Ishikawa (cell line): ENCODE measurements around the gene RAD1.
A peak's percentile ranks its signal among the peaks of the same experiment; 100 is the strongest.

Source experiments
- CEBPB ChIP-seq: IDR thresholded peaks from 2 replicates; pipeline ENCODE4 v1.6.1; 2012
- CREB1 ChIP-seq: IDR thresholded peaks from 2 replicates; pipeline ENCODE4 v1.6.1; 2012; ENCODE audit warnings: low read depth
- EGR1 ChIP-seq: IDR thresholded peaks from 2 replicates; pipeline ENCODE4 v1.6.1; 2012
- EP300 ChIP-seq: IDR thresholded peaks from 2 replicates; pipeline ENCODE4 v1.6.1; 2012; ENCODE audit warnings: borderline replicate concordance
- FOXM1 ChIP-seq: IDR thresholded peaks from 2 replicates; pipeline ENCODE4 v1.6.1; 2012; ENCODE audit warnings: low read depth, borderline replicate concordance
- MAX ChIP-seq: IDR thresholded peaks from 2 replicates; pipeline ENCODE4 v1.6.1; 2012
- NFIC ChIP-seq: IDR thresholded peaks from 2 replicates; pipeline ENCODE4 v1.6.1; 2012
- RAD21 ChIP-seq: IDR thresholded peaks from 2 replicates; pipeline ENCODE4 v1.6.1; 2012; ENCODE audit warnings: low read depth
- REST ChIP-seq: IDR thresholded peaks from 2 replicates; pipeline ENCODE4 v1.6.1; 2012; ENCODE audit warnings: low read depth, mild to moderate bottlenecking
- TAF1 ChIP-seq: IDR thresholded peaks from 2 replicates; pipeline ENCODE4 v1.6.1; 2012; ENCODE audit warnings: low read depth, mild to moderate bottlenecking
- TCF12 ChIP-seq: IDR thresholded peaks from 2 replicates; pipeline ENCODE4 v1.6.1; 2012; ENCODE audit warnings: low read depth
- TEAD4 ChIP-seq: IDR thresholded peaks from 2 replicates; pipeline ENCODE4 v1.6.1; 2012
- USF1 ChIP-seq: IDR thresholded peaks from 2 replicates; pipeline ENCODE4 v1.6.1; 2012
- YY1 ChIP-seq: IDR thresholded peaks from 2 replicates; pipeline ENCODE4 v1.6.1; 2012; ENCODE audit warnings: low read depth
- ZBTB7A ChIP-seq: IDR thresholded peaks from 2 replicates; pipeline ENCODE4 v1.6.1; 2012; ENCODE audit warnings: low read depth

The RAD1 gene

GRCh38 chr5:34923694-34924461 lies 8.6 kb upstream of the RAD1 start:
- 0 out of 2 replicates have a peak, but pooled peaks have one; percentile 15 for TF ChIP-seq TCF12
- TF ChIP-seq REST, result no peak
- 0 out of 2 replicates have a peak, but pooled peaks have one; percentile 20 for TF ChIP-seq YY1
- peak; percentile 53 for TF ChIP-seq NFIC
- no peak for TF ChIP-seq CREB1
- 0 out of 2 replicates have a peak, but pooled peaks have one; percentile 14 for TF ChIP-seq TEAD4

GRCh38 chr5:34919077-34919476 lies 3.8 kb upstream of the RAD1 start:
- TF ChIP-seq TAF1 (no peak), ZBTB7A (no peak), EP300 (no peak), RAD21 (no peak), CEBPB (peak; percentile 38; the same call in 1 of the 2 replicates), MAX (no peak)

GRCh38 chr5:34918025-34918424 lies 2.7 kb upstream of the RAD1 start:
- TF ChIP-seq EGR1, result no peak
- TF ChIP-seq MAX, result no peak
- no peak for TF ChIP-seq TAF1
- no peak for TF ChIP-seq ZBTB7A
- no peak for TF ChIP-seq NFIC
- no peak for TF ChIP-seq TCF12
- no peak for TF ChIP-seq USF1
- TF ChIP-seq YY1, result no peak
- TF ChIP-seq REST, result no peak

- no peak for TF ChIP-seq EP300
- no peak for TF ChIP-seq MAX
- no peak for TF ChIP-seq CREB1
- TF ChIP-seq TCF12, result no peak
- TF ChIP-seq TAF1, result no peak
- TF ChIP-seq YY1, result no peak
- no peak for TF ChIP-seq RAD21
- no peak for TF ChIP-seq NFIC
- no peak for TF ChIP-seq TEAD4
- no peak for TF ChIP-seq REST
- TF ChIP-seq FOXM1, result no peak
- TF ChIP-seq USF1, result no peak
- TF ChIP-seq CEBPB, result no peak
- no peak for TF ChIP-seq ZBTB7A
- no peak for TF ChIP-seq EGR1
Measured at GRCh38 chr5:34916518-34916917, 1.2 kb upstream of the RAD1 start.

- TF ChIP-seq TEAD4 (no peak), YY1 (no peak), FOXM1 (no peak), NFIC (no peak), TCF12 (no peak), USF1 (no peak), EGR1 (no peak), REST (no peak), ZBTB7A (no peak), RAD21 (no peak), CREB1 (no peak), TAF1 (no peak), CEBPB (no peak), MAX (no peak), EP300 (no peak)
Measured at GRCh38 chr5:34915856-34916192, 520 bp upstream of the RAD1 start.
